HG03060 (cell line): ENCODE measurements around the gene APOC3.
A peak's percentile ranks its signal among the peaks of the same experiment; 100 is the strongest.

Source experiments
- ATAC-seq: cut with Tn5 transposase; IDR thresholded peaks from one replicate; pipeline ENCODE4 v1.9.1; 2021; ENCODE audit warnings: low read depth, moderate number of reproducible peaks; ENCODE audit not compliant: unreplicated experiment

APOC3 gene

DNA sequence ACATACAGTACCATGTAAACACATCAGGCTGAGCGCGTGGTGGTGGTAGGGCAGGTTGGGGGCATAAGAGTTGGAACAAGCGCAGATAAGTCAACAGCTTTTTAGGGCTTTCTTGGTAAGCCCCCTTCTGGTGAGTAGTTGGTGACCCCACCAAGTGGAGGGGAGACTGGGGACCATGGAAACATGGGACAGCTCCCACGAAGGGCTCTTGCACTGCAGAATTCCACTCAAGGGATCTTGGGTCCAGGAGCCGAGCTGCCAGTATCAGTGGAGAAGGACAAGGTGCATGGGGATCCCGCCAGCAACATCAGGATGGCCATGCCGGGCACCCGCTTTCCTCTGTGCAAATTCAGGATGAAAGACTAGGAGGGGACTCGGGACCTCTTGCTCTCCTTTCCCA lies 14.0 kb downstream of the APOC3 start:
- no peak for ATAC-seq

DNA sequence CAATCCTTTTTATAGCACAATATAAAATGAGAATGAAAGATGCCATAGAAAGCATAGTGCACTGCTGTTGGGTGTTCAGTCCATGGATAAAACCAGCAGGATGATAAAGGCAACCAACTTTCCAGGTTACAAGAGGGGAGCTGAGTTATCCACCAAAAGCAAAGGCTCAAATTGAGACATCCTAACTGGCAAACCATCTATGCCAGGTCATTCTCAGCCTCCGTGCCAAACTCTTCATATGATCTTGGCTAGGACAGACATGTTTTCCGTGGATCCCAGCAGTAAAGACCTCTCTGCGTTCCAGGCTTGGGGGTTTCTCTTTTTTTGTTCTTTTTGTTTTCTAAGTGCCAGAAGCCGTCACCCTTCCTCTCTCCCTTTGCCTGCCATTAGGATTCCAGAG lies 15.0 kb downstream of the APOC3 start:
- no peak for ATAC-seq

DNA sequence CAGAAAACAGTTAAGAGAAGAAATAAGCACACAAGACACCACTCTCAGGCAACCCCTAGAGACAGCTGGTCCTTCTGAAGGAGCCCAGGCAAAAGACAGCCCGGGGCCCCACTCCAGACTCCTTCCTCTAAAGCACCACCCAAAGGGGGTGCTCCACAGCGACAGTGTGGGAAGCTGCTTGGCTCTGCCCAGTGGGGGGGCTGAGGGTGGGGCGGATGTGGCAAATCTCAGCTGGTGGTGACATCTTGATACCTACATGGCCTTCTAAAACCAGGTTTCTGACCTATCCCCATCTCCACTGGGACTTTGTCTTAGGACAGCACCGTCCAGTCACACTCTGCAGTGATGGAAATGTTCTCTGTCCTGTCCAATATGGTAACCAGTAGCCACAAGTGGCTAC lies 17.9 kb downstream of the APOC3 start:
- ATAC-seq, result no peak

DNA sequence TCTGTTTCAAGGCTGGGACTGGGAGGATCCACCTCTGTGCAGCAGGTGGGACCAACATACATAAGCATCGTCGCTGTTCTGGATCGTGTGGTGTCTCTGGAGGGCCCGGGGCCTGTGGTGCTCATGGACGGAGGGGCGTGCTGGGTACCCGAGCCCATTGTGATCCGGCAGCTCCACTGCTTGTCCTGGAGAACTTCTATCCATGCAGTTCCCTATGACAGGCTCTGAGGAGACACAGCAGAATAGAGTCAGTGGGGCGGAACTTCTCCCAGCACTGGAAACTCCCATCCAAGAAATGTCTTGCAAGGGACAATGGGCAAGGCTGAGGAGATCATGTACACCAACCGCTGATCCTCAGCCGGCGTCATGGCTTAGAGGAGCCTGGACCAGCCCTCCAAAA lies 19.4 kb downstream of the APOC3 start:
- ATAC-seq, result no peak

DNA sequence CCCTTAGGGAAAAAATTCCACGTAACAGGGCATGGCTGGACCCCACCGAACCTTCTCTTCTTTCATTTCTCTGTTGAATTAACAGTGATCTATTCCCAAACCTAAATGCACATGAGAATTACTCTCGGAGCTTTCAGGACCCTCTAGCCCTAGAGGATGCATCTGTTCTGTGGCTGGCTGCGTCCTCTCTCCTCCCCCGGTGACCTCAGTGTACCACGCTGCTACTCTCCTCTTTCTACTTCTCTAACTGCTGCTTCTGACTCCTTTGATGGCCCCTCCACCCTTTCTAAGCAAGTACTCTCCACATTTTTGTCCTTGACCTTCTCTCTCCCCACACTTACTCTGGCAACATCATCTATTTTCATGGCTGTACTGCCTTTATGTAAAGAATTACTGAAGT lies 19.8 kb downstream of the APOC3 start:
- no peak for ATAC-seq

DNA sequence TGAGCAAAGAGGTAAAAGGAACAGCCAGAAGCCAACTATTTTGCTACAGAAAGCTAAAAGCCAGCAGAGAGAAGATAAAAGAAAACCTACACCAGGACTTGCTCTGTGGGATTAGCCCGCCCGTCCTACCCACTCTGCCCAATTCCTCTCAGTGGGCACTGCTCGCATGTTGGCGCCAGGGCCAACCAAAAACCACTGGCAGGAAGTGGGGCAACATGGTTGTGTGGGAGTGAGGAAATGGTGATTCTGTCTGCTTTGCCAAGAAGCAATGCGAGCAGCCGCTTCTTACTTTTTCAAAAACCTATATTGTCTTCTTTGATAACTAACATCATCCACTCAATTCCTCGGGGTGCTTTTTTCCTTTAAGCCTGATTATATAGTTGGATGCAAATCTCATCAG lies 21.9 kb downstream of the APOC3 start:
- ATAC-seq, result no peak

DNA sequence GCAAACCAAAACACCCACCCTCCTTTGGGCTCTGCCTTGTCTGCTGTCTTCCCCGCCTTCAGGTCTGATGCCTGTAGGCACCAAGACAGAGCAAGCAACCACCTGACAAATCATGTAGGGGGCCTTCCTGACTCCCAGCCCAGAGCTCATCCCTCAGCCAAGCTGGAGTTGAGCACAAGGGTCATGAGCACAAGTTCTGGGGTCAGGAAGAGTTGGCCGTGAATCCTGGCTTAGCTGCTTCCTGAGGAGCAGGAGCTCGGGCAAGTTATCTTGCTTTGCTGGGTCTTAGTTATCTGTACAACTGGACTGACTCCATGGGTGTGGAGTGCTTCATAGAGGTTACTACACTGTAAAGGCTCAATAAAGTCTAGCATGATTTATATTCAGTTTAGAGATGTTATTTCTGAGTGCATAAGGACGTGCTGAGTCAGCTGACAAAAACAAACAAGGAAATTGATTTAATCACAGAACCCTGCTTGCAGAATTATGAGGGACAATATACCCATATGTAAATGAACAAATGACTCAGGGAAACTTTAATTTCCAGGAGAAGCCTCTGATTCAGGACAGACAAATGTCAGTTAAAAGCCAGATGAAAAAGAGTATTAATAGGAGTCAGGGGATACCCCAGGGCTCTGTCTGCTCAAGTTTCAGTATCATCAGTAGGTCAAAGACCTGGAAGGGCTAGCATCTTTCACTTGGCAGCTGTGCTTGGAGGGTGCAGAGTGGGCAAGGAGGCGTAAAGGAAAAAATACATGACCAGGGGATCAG lies 22.7 kb downstream of the APOC3 start:
- ATAC-seq, result no peak

DNA sequence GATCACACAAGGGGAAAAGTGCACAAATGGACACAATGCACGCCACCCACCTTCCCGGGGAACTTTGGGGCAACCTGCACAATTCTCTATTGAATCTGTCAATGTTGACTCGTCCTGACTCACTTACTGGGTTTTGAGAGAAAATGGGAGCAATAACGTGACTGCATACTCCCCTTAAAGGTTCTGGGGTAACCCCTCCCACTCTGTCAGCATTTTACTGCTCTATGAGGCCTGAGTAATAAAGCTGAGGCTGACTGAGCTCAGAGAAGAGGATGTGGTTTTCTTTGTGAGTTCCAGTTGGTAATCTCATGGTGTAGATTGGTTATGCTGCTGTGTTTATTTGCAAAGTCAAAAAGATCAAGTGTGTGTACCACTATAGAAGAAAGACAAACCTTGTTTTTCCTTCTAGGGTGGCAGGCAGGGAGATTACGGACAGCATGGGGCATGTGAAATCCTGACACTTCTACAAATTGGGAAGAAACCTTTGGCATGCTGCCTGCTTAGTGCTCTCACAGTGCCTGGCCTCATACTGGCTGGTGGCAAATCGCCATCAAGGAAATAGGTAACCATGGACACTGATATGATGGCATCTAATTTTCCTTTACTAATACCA lies 23.9 kb downstream of the APOC3 start:
- peak; percentile 88 for ATAC-seq

DNA sequence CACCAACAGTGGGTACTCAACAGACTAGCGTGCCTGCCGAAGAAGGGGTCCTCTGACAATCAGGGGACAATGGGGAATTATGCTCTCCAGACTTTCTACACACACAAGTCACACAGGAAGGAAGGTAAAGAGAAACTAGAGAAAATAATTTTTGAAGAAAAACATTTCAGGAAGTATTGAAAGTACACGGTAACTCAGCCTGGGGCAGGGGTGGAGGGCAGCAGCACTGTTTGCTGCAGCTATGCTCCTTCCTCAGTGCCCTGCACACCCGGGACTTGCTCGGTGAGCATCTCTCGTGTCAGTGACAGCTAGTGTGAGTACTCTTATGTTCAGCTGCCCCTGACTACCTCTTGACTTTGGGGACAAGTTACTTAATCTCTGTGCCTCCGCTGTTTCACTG lies 25.7 kb downstream of the APOC3 start:
- ATAC-seq, result no peak

DNA sequence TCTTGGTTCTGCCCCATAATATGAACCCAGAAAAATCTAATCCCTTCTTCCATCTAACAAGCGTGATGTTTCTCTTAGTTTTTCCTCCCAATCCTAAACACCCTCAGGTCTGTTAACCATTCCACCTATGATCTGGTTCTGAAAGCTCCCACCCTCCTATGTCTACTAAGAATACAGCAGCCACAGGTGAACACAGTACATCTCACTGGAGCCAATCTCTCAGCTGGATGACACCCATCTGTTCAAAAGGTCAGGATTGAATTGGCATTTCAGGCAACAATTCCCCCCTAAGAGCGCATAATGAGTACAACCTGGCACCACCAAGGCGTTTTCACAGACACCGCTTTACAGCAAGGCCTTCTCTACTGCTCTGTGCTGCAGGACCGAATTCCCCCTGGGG lies 26.7 kb downstream of the APOC3 start:
- ATAC-seq, result no peak

DNA sequence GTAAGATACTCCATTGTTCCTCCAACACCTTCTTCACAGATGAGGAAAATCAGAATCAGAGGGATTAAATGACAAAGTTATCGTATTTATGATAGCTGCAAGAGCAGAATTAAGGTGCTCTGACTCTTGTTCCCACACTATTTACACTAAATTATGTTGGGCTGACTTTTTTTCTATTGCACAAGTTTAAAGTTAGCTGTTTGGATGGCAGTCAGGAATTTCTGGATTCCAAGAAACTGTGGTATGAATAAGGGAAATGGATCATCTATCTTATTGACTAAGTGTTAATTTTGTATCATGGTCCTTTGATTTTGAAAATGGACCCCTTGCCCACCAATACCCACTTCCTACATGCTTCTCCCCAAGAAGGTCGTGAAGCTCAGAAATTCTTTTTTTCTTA lies 27.6 kb downstream of the APOC3 start:
- ATAC-seq, result no peak

DNA sequence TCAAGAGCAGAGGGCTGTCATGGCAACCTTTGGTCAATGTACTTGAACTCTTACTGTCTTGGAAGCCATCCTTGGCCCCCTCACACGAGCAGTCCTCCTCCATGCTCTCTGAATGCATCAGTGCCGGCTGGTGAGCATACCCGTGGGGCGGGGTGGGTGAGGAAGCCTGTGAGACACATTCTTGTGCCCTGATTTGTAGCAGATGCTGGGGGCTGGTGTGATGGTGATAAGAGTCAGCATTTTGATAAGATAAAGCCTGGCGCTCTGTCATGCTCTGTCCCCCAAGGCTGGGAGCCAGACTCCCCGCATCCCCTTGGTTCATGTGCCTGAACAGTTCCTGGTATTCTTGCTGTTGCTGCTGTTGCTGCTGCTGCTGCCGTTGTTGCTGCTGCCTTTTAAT lies 28.2 kb downstream of the APOC3 start:
- no peak for ATAC-seq

DNA sequence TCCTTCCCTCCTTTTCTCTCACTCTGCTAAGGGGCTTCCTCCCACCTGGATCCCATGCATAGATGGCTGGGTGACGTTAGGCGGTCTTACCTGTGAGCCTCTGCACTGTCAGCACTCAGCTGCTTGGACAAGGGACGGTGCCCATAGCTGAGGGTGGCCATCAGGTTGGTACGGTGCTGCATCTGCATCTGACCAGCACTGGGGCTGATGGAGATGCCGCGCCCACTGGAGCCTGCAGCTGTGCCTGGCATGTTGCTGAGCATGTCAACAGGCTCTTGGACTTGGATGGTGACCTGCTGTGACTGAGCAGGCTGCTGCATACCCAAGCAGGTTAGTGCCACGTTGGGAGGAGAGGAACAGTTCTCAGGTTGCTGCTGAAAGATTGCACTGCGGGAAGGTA lies 29.5 kb downstream of the APOC3 start:
- no peak for ATAC-seq

DNA sequence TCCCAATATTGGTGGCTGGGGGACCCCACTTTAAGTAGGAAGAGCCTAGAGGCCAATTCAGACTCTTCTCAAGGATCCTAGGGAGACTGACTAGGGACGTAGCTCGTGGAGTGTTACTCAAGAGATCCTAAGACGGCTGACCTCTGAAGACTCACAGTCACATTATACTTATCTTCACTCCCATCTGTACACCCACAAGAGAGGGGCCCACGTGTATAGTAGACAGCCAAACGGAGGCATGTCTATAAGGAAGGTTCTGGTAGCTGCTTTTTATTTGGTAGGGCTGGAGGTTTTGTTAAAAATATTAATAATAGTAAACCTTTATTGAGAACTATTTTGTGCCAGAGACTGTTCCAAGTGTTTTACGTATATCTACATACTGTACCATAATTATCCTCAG lies 30.6 kb downstream of the APOC3 start:
- no peak for ATAC-seq

DNA sequence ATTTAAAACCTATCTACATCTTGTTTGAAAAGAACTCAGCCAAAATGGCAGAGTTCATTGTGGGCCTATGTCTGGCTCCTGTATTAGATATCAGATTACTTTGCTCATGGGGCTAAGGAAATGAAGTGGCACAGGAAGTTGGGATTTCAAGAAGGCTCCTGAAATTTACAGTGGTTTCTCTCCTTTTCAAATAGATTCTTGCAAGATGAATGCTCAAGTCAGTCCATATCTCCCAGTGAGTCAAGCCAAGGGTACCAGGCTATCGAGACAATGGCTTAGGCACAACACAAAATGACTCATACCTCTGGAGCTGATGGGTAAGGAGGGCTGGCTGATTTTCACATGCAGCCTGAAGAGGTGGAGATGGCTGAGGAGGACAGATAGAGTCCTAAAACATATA lies 31.8 kb downstream of the APOC3 start:
- ATAC-seq, result no peak

DNA sequence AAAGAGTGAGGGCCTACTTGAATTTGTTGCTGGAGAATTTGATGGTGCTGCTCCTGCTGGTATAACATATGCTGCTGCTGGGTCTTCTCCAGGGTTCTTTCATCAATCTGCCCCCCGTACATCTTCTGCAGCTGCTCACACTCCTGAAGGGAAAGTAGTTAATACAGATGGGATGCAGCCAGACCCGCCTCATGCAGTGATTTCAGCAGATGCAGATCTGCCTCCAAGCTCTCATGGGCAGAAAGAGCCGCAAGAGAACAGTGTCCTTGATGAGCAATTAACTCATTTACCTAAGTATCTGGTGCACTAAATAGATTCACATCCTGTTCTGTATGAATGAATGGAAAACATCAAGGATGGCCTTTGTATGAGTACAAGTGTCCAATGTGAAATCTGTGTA lies 32.5 kb downstream of the APOC3 start:
- no peak for ATAC-seq

DNA sequence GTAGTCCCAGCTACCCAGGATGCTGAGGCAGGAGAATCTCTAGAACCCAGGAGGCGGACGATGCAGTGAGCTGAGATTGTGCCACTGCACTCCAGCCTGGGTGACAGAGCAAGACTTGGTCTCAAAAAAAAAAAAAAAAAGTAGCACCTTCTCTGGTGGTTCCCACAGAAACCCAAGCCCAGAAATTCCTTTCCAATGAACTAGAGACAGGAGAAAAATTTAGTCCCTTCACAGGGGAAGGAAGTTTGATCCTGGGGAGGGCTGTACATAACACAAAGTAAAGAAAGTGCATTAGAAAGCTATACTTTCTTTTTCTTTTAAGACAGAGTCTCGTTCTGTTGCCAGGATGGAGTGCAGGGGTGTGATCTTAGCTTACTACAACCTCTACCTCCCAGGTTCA lies 33.2 kb downstream of the APOC3 start:
- ATAC-seq, result no peak

DNA sequence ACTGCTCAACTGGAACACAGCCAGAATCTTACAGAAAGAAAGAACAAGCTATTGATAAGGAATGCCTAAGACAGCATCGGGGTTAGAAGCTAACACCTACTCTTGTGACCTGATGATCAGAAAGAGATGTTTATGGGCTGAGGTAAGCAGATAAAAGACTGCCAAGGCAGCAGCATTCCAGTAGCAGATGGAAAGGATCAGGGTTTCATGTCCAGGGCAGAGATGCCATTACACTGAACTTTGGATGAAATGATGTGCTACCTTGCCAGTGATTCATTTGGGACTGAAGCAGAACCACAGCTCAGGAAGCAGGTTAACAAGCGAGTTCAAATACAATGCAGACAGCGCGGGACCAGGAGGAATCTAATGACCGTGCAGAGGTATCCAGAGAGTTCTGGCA lies 34.8 kb downstream of the APOC3 start:
- ATAC-seq, result no peak

DNA sequence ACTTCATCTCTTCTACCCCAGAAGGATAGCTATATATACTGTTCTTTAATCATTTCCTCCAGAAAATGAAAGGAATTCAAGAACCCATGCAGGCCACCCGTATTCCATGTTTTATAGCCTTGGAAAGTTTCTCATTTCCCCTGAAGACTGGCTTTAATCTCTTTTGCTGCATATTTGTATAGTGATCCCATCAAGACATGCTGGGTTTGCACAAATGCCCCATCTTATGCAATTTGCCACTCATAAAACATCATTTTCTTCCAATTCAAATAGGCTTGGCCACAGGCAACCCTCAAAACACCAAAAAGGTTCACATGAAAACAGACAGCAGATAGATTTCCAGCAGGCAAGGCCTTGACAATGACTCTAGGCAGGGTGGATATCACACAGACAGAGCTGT lies 36.0 kb downstream of the APOC3 start:
- ATAC-seq, result no peak

DNA sequence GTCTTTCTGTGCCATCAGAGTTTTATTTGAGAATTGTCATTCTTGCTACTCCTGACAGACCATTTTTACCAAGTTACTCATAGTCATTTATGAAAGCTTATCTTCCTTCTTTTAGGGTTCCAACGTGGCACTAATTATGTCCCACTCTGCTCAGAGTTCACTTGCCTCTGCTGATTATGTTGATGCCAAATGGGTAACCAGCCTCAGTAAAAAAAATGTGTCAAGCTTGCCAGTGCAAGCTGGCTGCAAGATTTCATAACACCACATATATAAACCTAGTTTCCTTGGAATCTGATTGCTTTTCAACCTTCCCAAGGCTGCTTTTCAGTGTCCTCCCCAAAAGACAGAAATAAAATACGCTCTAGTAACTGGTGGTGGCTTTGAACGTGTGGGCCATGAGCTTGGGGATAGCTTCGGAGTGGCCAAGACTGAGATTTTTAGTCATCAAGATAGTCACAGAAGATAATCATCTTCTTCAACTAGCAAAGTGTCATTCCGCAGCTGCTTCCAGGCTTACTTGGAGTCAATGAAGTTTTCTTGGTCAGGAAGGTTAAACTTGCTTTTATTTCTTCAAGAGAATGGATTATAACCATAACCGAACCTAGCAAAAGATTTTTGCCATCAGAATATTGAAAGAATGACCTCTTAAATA lies 37.2 kb downstream of the APOC3 start:
- no peak for ATAC-seq

DNA sequence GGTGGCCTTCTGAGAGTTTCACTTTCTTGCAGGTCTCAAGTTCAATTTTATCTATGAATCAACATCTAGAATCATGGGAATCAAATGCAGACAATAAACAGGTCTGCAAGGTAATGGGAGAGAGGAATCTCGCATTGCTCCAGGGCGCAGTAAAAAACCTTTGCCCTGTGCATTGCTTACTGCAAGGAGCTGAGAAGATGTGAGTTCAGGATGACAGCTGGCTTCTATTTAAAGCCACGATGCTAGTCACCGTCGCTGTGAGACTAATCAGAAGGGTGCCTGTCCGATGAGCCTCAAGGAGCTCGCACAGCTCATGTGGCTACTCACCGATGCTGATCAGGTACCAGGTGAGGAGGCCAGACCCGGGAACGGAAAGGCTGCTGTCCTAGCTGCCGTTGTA lies 37.9 kb downstream of the APOC3 start:
- no peak for ATAC-seq

DNA sequence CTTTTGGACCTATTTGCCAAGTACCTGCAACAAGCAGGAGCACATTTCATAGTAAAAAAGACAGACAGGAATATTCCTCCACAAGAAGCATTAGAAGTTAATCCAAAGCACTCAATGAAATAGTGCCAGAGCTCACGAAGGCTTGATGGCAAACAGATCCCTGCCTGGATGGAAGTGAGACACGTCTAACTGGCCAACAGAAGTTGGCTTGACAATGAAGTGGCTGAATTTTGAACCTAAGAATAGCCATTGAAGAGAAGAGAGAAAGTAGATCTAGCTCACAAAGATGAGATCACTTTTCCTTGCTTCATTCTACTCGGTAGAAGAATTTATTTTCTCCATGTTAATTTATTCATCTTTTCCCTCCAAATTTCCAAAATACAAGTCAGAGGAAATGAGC lies 38.4 kb downstream of the APOC3 start:
- no peak for ATAC-seq
